ENCODE measurements around the gene MRPL55.
"Not testable (repeated sequence)": the region's sequence is repeated elsewhere in the genome, so short reads cannot be mapped to it uniquely, and the experiment has no call there.

The MRPL55 gene

DNA sequence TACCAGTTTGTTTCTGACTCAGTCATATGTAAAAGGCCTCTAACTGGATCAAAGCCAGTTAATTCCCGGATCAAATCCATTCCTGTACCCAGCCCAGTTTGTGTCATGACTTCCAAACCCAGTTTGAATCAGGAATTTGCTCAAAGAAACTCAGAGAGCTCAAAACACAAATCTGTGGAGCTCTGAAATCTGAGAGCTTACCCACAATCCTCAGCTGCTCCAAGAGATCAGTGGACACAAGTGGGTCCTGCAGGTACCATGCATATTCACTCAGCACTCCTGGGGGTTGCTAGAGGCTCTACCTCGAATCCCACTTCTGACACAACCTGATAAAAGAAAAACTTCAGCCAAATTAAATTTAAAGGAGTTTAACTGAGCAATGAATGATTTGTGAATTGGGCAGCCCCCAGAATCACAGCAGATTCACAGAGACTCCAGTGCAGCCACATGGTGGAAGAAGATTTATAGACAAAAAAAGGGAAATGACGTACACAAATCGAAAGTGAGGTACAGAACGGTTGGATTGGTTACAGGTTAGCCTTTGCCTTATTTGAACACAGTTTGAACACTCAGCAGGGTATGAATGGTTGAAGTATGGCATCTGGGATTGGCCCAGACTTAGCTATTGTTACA, 11.9 kb upstream of the MRPL55 start:
- no peak for DNase-seq (ENCODE audit: low read depth)

DNA sequence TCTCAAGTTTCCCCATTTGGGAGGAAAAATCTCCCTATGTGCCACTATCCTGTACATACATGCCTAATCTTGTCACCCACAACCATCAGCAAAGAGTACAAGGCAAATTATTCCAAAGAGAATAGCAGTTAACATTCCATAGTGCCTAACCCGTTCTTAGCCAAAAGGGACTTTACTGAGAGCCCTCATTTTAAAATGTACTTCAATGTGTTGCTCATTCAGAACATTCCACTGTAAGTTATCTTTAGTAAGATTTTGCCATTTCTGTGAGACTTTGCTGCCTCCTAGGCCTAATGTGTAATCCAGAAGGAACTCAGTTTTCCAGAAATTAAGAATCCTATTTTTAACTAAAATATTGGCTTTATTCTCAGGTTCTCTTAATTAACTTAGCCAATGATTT, 11.3 kb upstream of the MRPL55 start:
- no peak for DNase-seq (ENCODE audit: low read depth)

DNA sequence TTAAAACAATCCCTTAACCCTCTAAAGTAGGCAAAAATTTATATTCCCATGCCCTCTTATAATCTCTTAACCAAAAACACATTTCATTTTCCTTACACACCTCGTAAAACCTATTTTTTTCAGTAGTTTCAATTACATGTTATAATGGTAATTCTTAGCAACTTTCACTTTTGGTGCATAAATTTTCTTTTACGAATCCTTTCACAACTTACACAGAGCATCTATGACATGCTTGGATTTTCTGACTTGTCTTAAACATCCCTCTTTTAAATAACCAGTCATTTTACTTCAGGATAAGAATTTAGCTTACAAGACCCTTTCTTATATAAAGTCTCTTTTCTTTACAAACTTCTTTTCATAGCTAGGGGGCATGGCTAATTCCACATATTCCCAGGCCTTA, 8.9 kb upstream of the MRPL55 start:
- no peak for DNase-seq (ENCODE audit: low read depth)

GRCh38 chr1:228117335-228117734, 8.2 kb upstream of the MRPL55 start:
- DNase-seq (ENCODE audit: low read depth): no peak

DNA sequence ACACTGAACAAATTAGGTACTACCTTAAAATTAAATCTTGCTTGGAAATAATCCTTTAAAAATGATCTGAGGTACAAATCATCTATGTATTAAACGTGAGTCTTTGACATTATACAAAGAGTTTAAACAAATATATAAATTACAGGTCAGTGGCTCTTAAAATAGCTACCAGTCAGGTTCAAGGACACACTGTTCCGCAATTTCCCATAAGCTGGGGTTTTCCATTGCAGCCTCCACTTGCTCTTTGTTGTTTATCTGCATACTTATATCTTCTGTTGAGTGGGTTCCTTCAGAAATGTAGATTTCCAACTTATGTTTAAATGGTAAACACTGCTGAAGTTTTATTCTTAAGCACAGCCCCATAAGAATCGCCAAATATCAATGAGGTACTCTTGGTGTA, 5.7 kb upstream of the MRPL55 start:
- no peak for DNase-seq (ENCODE audit: low read depth)

- DNase-seq (ENCODE audit: low read depth): no peak
Measured at GRCh38 chr1:228112617-228113016, 3.5 kb upstream of the MRPL55 start.

DNA sequence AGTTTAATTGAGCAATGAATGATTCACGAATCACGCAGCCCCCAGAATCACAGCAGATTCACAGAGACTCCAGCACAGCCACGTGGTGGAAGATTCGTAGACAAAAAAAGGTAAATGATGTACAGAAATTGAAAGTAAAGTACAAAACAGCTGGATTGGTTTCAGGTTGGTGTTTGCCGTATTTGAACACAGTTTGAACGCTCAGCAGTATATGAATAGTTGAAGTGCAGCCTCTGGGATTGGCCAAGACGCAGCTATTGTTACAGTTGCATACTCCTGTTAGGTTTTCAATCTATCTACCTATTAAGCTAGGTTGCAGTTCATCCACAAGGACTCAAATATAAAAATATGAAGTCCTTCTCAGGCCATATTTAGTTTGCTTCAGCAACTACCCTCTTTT, 3.1 kb upstream of the MRPL55 start:
- DNase-seq (ENCODE audit: low read depth): no peak

- DNase-seq (ENCODE audit: low read depth): not testable (repeated sequence)
Measured at GRCh38 chr1:228111315-228111714, 2.2 kb upstream of the MRPL55 start.

DNA sequence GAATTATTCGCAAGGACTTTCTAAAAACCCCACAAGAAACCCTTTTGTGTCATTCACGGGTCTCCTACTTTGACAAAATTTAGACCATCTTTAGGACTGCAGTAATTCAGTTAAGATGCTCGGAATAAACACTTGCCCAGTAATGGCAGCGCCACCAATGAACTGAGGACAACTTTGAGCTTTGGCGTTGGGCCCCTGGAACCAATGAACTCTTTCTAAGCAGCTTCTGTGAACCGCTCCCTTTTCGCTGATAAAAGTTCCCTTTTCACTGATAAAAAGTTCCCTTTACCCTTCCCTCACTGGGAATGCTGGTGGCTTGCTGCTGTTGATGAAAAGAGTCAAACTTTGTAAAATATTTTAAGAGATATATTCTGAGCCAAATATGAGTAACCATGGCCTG, 1.5 kb upstream of the MRPL55 start:
- no peak for DNase-seq (ENCODE audit: low read depth)

GRCh38 chr1:228109962-228110488, 926 bp upstream of the MRPL55 start:
- DNase-seq (ENCODE audit: low read depth): no peak

- DNase-seq (ENCODE audit: low read depth): no peak
Measured at GRCh38 chr1:228108742-228109072, 392 bp downstream of the MRPL55 start.

GRCh38 chr1:228108055-228108690, 926 bp downstream of the MRPL55 start:
- DNase-seq (ENCODE audit: low read depth): no peak

GRCh38 chr1:228107636-228108035, 1.5 kb downstream of the MRPL55 start:
- DNase-seq (ENCODE audit: low read depth): no peak

- no peak for DNase-seq (ENCODE audit: low read depth)
Measured at GRCh38 chr1:228106800-228107054, 2.4 kb downstream of the MRPL55 start.

DNA sequence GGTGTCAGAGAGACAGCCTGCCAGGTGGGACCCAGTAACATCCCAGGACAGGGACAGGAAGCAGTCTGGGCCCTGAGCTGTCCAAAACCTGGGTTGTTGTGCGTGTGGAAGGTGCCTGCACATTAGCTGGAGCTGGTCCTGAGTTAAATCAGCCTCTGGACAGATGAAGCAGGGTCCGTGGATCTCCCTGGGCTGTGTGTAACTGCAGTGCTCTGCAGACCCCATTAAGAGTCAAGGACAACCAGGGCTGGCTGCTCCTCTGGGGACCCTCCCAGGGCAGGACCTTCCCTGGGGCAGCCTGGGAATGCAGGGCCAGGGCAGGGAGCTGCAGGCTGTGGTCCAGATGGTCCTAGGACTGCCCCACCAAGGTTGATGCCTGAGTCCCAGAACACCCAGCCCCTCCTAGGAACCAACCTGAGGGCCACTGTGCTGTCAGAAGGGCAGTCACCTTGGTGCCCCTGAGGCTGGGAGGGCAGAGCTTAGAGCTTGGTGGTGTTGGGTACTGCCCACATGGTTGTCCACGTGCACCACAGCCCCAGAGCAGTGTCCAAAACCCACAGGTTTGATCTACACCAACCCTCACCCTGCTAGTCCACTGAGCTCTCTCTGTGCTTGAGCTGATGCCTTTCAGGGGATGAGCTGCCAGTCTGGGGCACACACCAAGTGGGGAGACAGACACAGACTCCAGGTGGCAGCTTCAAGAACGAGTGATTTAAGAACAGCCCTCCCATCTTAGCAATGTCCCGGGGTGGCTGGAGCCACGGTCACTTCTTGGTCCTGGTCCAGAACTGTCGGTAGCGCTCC, 2.9 kb downstream of the MRPL55 start:
- no peak for DNase-seq (ENCODE audit: low read depth)

GRCh38 chr1:228105270-228105995, 3.7 kb downstream of the MRPL55 start:
- DNase-seq (ENCODE audit: low read depth): no peak

DNA sequence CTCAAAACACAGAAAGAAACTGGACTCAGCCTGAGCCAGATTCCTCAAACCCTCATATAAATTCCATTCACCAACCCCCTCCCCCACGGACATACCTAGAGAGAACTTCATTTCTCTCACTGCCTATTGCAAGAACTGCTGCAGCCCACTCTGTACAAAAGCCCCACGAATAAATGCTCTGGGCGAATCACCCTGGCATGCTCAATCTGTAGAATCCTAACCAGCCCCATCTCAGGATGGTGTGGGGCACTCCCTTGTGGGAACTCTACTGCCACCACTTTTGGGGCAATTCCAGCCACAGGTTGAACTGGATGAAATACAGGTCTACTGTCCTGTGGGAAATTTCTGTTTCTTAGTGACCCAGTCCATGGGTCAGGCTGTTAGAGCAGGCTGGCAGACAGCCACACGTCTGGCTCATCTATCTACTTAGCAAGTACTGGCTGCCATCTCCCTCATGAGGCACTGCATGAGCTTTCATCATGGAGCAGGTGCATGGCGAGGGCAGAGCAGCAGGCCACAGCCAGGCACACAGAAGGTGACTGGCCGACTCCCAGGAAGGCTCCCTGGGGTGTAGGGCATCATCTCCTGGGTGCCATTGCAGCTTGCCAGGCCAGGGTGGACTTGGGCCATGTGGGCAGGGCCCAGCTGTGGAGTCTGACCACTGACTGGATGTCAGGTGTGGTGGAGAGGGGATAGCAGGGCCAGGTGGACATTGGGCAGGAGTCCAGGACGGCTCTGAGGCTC, 4.4 kb downstream of the MRPL55 start:
- DNase-seq (ENCODE audit: low read depth): no peak

- peak; percentile 90 for DNase-seq (ENCODE audit: low read depth)
Measured at GRCh38 chr1:228102791-228103620, 6.1 kb downstream of the MRPL55 start, which contains the start of gene C1orf35. TSS of gene C1orf35 (minus strand) at chr1:228103325. CDS start at chr1:228103227, 98 bp downstream.

GRCh38 chr1:228101994-228102790, 6.9 kb downstream of the MRPL55 start:
- DNase-seq (ENCODE audit: low read depth): peak; percentile 47

- DNase-seq (ENCODE audit: low read depth): no peak
Measured at GRCh38 chr1:228101614-228101993, 7.5 kb downstream of the MRPL55 start.
